ENCODE data around the gene PFDN4. TPM values are rescaled to one million over a fixed set of nuclear protein-coding genes. Genes with fewer than 3 reads are reported as not detected.

Gene PFDN4
- total and polyA plus RNA-seq, 12 donors = 18.7 to 103 (median 44.2) TPM

DNA sequence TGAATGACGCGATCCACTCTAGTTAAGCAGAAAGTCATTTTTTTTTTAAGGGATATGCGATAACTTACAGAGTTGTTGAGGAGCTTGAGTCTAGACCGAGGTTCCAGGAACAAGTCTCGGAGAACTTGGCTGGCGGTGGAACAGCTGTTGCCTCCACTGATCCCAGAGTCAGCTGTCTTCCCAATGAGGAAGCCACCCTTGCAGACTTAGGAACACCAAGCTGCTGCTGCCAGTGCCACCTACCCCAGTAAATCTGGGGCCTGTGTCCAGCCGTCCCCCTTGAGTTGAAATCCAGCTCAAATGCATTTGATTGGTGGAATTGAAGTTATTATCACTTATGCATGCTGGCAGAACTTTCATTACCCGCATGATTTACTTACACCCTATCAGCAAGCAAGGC is 6.7 kb downstream of the PFDN4 start:
- intact Hi-C loops (cut with DNase I) = no loop called here
- Histone ChIP-seq H3K4me1 (replicated peaks in 1 of 2) (peaks cover 9 to 23% of the 10 kb centered on the region in 2 donors), H3K27ac (no peak overlapping the region), H3K27me3 (no peaks in the 10 kb centered on the region), H3K9me3 (replicated peaks in 1 of 3) (no peaks in the 10 kb centered on the region), H3K4me3 (no peak overlapping the region), H3K36me3 (replicated peaks in 1 of 2) (peaks cover 0 to 6% of the 10 kb centered on the region in 2 donors)
- TF ChIP-seq, protein P1, sequence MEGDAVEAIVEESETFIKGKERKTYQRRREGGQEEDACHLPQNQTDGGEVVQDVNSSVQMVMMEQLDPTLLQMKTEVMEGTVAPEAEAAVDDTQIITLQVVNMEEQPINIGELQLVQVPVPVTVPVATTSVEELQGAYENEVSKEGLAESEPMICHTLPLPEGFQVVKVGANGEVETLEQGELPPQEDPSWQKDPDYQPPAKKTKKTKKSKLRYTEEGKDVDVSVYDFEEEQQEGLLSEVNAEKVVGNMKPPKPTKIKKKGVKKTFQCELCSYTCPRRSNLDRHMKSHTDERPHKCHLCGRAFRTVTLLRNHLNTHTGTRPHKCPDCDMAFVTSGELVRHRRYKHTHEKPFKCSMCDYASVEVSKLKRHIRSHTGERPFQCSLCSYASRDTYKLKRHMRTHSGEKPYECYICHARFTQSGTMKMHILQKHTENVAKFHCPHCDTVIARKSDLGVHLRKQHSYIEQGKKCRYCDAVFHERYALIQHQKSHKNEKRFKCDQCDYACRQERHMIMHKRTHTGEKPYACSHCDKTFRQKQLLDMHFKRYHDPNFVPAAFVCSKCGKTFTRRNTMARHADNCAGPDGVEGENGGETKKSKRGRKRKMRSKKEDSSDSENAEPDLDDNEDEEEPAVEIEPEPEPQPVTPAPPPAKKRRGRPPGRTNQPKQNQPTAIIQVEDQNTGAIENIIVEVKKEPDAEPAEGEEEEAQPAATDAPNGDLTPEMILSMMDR (IDR thresholded peaks at IDR 0.05) = no peak
- TF ChIP-seq POLR2A (IDR thresholded peaks at IDR 0.05) = no peak
- DNase-seq = no peak
- 95 to 97% (median 96%) methylated on average over 8 of the region's 8 CpGs for WGBS, 4 donors

DNA sequence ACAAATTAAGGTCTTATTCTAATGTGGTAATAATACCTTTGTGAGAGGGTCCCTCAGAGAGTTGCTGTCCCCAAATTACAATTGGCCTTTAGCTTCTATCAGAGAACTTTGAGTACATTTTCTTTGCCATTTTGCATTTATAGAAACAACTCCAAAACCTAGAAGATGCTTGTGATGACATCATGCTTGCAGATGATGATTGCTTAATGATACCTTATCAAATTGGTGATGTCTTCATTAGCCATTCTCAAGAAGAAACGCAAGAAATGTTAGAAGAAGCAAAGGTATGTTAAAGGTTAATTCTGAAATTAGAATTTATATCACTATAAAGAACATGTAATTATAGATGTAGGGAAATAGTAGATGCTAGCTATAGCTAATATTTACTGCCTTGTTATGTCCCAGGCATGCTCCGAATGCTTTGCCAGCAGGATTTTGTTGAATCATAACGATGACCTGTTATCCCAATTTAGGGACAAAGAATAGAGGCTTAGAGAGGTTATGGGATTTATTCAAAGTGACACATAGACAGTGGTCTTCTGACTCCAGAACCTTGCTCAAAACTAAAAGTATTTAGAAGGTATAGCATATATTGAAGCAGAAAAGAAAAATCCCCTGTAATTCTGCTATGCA is 7.4 kb downstream of the PFDN4 start:
- no peak overlapping the region for H3K4me3 ChIP-seq
- H3K27me3 ChIP-seq = no peaks in the 10 kb centered on the region
- TF ChIP-seq, protein P1 (IDR thresholded peaks at IDR 0.05) = no peak
- TF ChIP-seq POLR2A (IDR thresholded peaks at IDR 0.05) = no peak
- peaks cover 0 to 6% of the 10 kb centered on the region in 2 donors for H3K36me3 ChIP-seq (replicated peaks in 1 of 2)
- no peak overlapping the region for H3K27ac ChIP-seq
- intact Hi-C loops (cut with DNase I) = no loop called here
- H3K9me3 ChIP-seq (replicated peaks in 1 of 3) = no peaks in the 10 kb centered on the region
- 90 to 94% (median 92%) methylated on average over 3 of the region's 3 CpGs for WGBS, 4 donors
- peaks cover 9 to 16% of the 10 kb centered on the region in 2 donors for H3K4me1 ChIP-seq (replicated peaks in 1 of 2)
- no peak for DNase-seq

DNA sequence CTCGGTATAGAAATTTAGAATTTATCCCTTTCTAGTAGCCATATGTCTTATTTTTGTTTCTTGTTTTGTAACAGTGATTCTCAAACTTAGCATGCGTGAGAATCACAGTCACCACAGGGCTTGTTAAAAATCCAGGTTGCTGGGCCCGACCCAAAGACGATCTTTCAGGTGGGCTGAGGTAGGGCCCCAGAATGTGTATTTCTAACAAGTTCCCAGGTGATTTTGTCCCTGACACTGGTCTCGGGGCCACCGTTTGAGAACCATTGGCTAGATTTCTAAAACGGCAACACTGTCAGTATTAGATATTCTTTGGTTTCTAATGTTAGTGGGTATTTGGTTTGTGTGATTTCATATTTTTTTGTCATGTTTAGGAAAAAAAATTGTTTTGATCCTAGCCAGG is 9.9 kb downstream of the PFDN4 start:
- DNase-seq = no peak
- peaks cover 9 to 16% of the 10 kb centered on the region in 2 donors for H3K4me1 ChIP-seq (replicated peaks in 1 of 2)
- TF ChIP-seq, protein P1 (IDR thresholded peaks at IDR 0.05) = no peak
- no peak for TF ChIP-seq POLR2A (IDR thresholded peaks at IDR 0.05)
- 88 to 95% (median 93%) methylated on average over 7 of the region's 7 CpGs for WGBS, 4 donors
- no peaks in the 10 kb centered on the region for H3K27me3 ChIP-seq
- H3K9me3 ChIP-seq (replicated peaks in 1 of 3) = no peaks in the 10 kb centered on the region
- no peak overlapping the region for H3K4me3 ChIP-seq
- intact Hi-C loops (cut with DNase I) = no loop called here
- H3K27ac ChIP-seq = peak overlapping the region in 1 of 5 donors; percentile 14
- H3K36me3 ChIP-seq (replicated peaks in 1 of 2) = peaks cover 0 to 6% of the 10 kb centered on the region in 2 donors

DNA sequence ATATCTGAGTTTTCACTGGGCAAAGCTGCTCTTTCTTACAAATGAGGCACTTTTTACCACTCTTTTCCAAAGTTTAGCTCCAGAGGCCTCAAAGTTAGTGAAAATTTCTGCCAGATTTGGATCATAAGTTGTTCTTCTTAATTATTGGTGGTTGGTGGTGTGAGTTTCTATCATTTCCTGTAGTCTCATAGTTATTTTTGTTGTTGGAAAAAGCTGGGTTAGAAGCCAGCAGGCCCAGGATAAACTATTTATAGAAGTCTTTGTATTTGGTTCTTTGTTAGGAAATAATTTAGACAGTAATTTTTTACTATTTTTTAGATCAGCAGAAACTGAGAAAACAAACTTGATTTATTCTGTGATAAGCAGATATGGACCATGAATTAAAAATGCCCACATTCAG is 10.6 kb downstream of the PFDN4 start:
- no peaks in the 10 kb centered on the region for H3K27me3 ChIP-seq
- TF ChIP-seq, protein P1 (IDR thresholded peaks at IDR 0.05) = no peak
- TF ChIP-seq POLR2A (IDR thresholded peaks at IDR 0.05) = no peak
- H3K4me1 ChIP-seq (replicated peaks in 1 of 2) = peaks cover 9 to 16% of the 10 kb centered on the region in 2 donors
- no peak for DNase-seq
- H3K36me3 ChIP-seq (replicated peaks in 1 of 2) = peaks cover 0 to 6% of the 10 kb centered on the region in 2 donors
- intact Hi-C loops (cut with DNase I) = no loop called here
- H3K4me3 ChIP-seq = no peak overlapping the region
- no peaks in the 10 kb centered on the region for H3K9me3 ChIP-seq (replicated peaks in 1 of 3)
- peak overlapping the region in 1 of 5 donors; percentile 14 for H3K27ac ChIP-seq
